Prostate gland (tissue), 2 donors: Measurements from ENCODE around the gene MAP4K4. TPM values are rescaled to one million over a fixed set of nuclear protein-coding genes. Genes with fewer than 3 reads are reported as not detected.

ENCODE experiments used
- DNase-seq: peaks from one replicate; pipeline ENCODE4 v3.0.0-alpha.2; 2019; ENCODE audit warnings: low spot score
- H3K27ac ChIP-seq, 2 donors: fragments of 200-600 bp; sonication (generic); 2 replicates each; pipeline ENCODE4 v1.5.1; 2017 to 2019
- H3K27me3 ChIP-seq: fragments of 200-600 bp; sonication (generic); replicated peaks from 2 replicates; pipeline ENCODE4 v1.5.1; 2019; ENCODE audit not compliant: insufficient read depth
- H3K36me3 ChIP-seq, 2 donors: fragments of 200-600 bp; sonication (generic); 1 replicate in 1 of 2; 2 replicates in 1 of 2; pipeline versions ENCODE4 v1.5.1 to v1.8.1; 2017 to 2019
- H3K4me1 ChIP-seq: fragments of 200-600 bp; sonication (generic); replicated peaks from 2 replicates; pipeline ENCODE4 v1.5.1; 2019
- H3K4me3 ChIP-seq, 2 donors: fragments of 200-600 bp; sonication (generic); 2 replicates each; pipeline ENCODE4 v1.5.1; 2017 to 2019
- H3K9me3 ChIP-seq: fragments of 200-600 bp; sonication (generic); 2 replicates; pipeline ENCODE4 v1.5.1; 2017
- CTCF ChIP-seq, 4 experiments: fragments of 200-600 bp in 2 of 4; fragments of 450-650 bp in 2 of 4; sonication (generic) in 2 of 4; IDR thresholded peaks; 1 replicate in 3 of 4; 2 replicates in 1 of 4; pipeline ENCODE4 v1.5.1; 2016 to 2019; ENCODE audit warnings: antibody characterized with exemption in 4 of 4, mild to moderate bottlenecking in 2 of 4, moderate library complexity in 2 of 4
- POLR2A ChIP-seq: fragments of 450-650 bp; IDR thresholded peaks from one replicate; pipeline ENCODE4 v1.6.1; 2016; ENCODE audit warnings: antibody characterized with exemption, mild to moderate bottlenecking
- POLR2AphosphoS5 ChIP-seq: sonication (generic); formaldehyde crosslinking; IDR thresholded peaks from one replicate; pipeline ENCODE4 v1.6.1; 2017; ENCODE audit warnings: antibody characterized with exemption
- WGBS: methylation state at CpG from one replicate; pipeline ENCODE4 v1.1.5; 2018; 5-methylcytosine and 5-hydroxymethylcytosine counted together
- intact Hi-C: fragments of 100-400 bp; cut with DNase I; formaldehyde crosslinking; loops from one replicate; pipeline ENCODE4 v1.14.2; 2022
- total RNA-seq, 2 donors: library from RNA; depleted of rRNA; stranded (reverse); fragments of >200 nt; gene quantifications; one replicate each; pipeline ENCODE4 v1.1.0, GENCODE V29; 2016

The MAP4K4 gene
- total RNA-seq, 2 donors from 2014 or later: 23.6 to 107 TPM

DNA sequence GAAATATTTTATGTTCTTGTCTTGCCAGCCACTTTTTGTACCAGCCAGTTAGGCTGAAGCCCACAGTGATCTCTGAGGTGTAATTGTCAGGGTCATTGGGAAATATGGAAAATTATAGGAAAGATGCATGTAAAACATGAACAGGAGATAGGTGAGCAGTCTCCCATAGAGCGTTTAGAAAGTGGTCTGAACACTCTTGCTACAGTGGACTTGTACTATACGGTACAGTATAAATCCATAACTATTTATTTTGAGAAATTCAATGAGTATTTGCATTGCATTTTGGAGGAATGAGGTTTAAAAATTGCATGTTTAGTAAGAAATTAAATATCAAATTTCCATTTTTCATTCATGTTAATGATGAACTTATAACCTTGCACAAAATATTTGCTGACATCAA lies 20.8 kb upstream of the MAP4K4 start:
- H3K9me3 ChIP-seq: no peaks in the 10 kb centered on the region
- H3K27ac ChIP-seq: no peak overlapping the region
- H3K4me1 ChIP-seq: no peaks in the 10 kb centered on the region
- TF ChIP-seq POLR2A (no peak), CTCF (IDR thresholded peaks at IDR 0.05) (no peak), POLR2AphosphoS5 (no peak)
- 94% methylated on average over 2 of the region's 2 CpGs for WGBS
- H3K4me3 ChIP-seq: no peak overlapping the region
- DNase-seq: no peak
- no peaks in the 10 kb centered on the region for H3K36me3 ChIP-seq
- no peaks in the 10 kb centered on the region for H3K27me3 ChIP-seq
- intact Hi-C loops: no loop called here

GRCh38 chr2:101677658-101678057 lies 19.8 kb upstream of the MAP4K4 start:
- Histone ChIP-seq H3K4me3 (no peak overlapping the region), H3K9me3 (no peaks in the 10 kb centered on the region), H3K27me3 (no peaks in the 10 kb centered on the region), H3K4me1 (no peaks in the 10 kb centered on the region), H3K36me3 (no peaks in the 10 kb centered on the region), H3K27ac (no peak overlapping the region)
- intact Hi-C loops: no loop called here
- WGBS: 0% methylated on average over 1 of the region's 1 CpG
- TF ChIP-seq CTCF (IDR thresholded peaks at IDR 0.05): no peak
- no peak for TF ChIP-seq POLR2A
- no peak for TF ChIP-seq POLR2AphosphoS5
- DNase-seq: no peak

- intact Hi-C loops: no loop called here
- no peak for DNase-seq
- WGBS: 98% methylated on average over 3 of the region's 3 CpGs
Measured at GRCh38 chr2:101678379-101678778, 19.1 kb upstream of the MAP4K4 start.

GRCh38 chr2:101679037-101679726 lies 18.3 kb upstream of the MAP4K4 start:
- H3K27ac ChIP-seq: no peak overlapping the region
- no peaks in the 10 kb centered on the region for H3K27me3 ChIP-seq
- no peaks in the 10 kb centered on the region for H3K9me3 ChIP-seq
- 62% methylated on average over 8 of the region's 8 CpGs for WGBS
- intact Hi-C loops: no loop called here
- no peak for DNase-seq
- H3K4me1 ChIP-seq: no peaks in the 10 kb centered on the region
- no peak overlapping the region for H3K4me3 ChIP-seq
- TF ChIP-seq POLR2A: no peak
- no peak for TF ChIP-seq CTCF (IDR thresholded peaks at IDR 0.05)
- no peak for TF ChIP-seq POLR2AphosphoS5
- H3K36me3 ChIP-seq: no peaks in the 10 kb centered on the region

More at GRCh38 chr2:101678379-101678778, 19.1 kb upstream of the MAP4K4 start:
- H3K27me3 ChIP-seq: no peaks in the 10 kb centered on the region
- no peaks in the 10 kb centered on the region for H3K9me3 ChIP-seq
- TF ChIP-seq POLR2A (no peak), POLR2AphosphoS5 (no peak)
- no peak overlapping the region for H3K27ac ChIP-seq
- no peak overlapping the region for H3K4me3 ChIP-seq
- H3K36me3 ChIP-seq: no peaks in the 10 kb centered on the region
- no peaks in the 10 kb centered on the region for H3K4me1 ChIP-seq

GRCh38 chr2:101679801-101680487 lies 17.6 kb upstream of the MAP4K4 start:
- Histone ChIP-seq H3K4me3 (no peak overlapping the region), H3K9me3 (no peaks in the 10 kb centered on the region), H3K27ac (no peak overlapping the region), H3K27me3 (no peaks in the 10 kb centered on the region), H3K36me3 (no peaks in the 10 kb centered on the region), H3K4me1 (no peaks in the 10 kb centered on the region)
- no peak for TF ChIP-seq POLR2A
- TF ChIP-seq CTCF (IDR thresholded peaks at IDR 0.05): no peak
- 83% methylated on average over 5 of the region's 5 CpGs for WGBS
- DNase-seq: no peak
- intact Hi-C loops: no loop called here
